ENCODE data around the gene HIC1. TPM values are rescaled to one million over a fixed set of nuclear protein-coding genes. Genes with fewer than 3 reads are reported as not detected.

HIC1 gene
- total RNA-seq, 1 donor from 2014 or later = 19.0 TPM

DNA sequence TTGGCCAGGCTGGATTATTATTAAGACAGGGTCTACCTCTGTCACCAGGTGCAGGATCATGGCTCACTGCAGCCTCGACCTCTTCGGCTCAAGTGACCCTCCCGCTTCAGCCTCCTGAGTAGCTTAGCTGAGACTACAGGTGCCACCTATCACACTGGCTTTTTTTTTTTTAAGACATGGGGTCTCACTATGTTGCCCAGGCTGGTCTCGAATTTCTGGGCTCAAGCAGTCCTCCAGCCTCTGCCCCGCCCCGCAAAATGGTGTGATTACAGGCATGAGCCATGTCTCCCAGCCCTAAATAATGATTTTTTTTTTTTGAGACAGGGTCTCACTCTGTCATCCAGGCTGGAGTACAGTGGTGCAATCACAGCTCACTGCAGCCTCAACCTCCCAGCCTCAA lies 7.3 kb upstream of the HIC1 start:
- no peak for DNase-seq (ENCODE audit: low spot score)

DNA sequence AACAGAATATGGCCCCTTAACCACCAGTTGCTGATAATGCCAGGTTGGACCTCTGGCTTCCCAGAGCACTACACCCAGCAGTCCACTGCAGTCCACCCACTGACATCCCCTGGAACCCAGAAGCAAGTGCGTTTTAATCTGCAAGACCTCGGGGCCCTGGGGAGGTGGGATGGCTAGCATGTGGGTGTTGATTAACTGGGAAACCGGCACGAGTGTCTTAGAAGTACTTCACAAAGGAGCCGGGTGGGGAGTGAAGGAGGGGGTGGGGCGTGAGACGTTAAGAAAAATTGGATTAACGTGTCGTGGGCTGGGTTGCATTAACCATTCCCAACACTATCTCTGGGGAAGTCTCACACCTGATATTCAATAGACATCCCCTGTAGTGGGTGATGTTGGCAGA lies 6.1 kb upstream of the HIC1 start:
- DNase-seq (ENCODE audit: low spot score) = no peak

DNA sequence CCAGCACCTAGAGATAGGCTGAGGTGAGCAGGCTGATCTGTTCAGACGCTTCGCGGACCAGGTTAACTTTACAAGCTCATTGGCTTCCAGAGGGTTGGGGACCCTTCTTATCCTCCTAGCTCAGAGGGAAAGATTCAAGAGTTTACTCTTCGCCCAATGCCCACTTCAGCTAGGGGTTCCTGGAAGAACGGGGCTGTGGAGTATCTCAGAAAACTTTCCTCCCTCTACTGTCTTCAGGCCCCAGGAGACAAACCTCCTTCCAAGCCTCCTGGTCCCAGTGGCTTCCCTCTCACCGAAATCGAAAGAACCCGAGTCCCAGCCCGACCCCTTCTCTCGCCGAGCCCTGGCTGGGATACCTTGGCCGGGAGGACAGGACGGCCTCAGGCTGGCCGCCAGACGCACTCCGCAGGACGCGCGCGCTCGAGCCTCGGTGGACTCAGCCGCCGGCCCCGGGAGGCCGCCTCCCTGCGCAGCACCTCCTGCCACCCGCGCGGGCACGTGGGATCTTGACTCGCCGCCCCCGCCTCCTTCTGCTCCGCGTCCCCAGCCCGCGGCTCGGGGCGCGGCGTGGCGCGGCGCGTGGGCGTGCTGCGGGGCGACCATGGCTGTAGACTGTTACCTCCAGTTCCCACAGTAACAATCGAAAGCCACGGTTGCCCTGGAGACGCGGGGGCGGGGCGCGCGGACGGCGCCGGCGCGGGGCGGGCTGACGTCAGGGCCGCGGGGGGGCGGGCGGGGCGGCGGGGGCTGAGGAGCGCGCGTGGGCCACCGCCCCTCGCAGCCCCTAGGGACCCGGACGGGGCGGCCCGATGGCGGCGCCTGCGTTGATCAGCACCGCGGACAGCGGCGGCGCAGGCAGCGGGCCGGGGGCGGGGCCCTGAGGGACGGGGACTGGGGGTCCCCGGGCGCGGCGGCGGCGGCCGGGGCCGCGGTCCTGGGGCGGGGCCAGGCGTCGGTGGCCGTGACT lies 5.3 kb upstream of the HIC1 start:
- peak; percentile 79 for DNase-seq (ENCODE audit: low spot score)

DNA sequence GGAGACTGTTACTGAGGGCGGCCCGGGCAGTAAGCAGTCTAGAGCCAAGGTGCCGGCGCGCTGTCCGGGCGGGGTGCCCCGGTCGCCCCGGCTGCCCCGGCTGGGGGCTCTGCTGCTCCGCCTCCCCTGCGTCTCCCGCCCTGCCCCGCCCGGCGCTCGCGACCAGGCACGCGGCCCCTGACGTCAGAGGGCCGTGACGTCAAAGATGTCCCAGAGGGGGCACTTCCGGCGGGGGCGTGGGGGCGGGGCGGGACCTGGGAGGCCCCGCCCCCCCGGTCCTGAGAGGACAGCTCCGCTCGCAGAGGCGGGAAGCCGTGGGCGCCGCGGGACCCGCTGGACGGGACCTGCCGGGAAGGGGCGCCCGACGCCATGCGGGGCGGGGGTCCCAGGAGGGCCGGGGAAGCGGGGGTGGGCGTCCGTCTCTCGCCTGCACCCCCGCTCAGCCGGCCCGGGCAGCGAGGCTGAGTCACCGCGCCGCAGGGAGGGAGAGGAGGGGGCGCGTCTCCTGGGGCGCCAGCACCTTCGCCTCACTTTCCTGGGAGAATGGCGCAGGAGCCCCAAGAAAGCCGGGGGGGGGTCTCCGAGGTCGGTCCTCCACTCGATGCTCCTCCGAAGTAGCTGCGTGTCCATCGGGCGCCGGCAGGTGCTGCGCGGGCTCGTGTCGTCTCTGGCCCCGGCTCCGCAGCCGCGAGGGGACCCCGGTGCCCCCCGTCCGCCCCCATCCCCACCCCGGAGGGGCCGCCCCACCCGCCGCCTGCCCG lies 4.4 kb upstream of the HIC1 start:
- DNase-seq (ENCODE audit: low spot score) = peak; percentile 47

DNA sequence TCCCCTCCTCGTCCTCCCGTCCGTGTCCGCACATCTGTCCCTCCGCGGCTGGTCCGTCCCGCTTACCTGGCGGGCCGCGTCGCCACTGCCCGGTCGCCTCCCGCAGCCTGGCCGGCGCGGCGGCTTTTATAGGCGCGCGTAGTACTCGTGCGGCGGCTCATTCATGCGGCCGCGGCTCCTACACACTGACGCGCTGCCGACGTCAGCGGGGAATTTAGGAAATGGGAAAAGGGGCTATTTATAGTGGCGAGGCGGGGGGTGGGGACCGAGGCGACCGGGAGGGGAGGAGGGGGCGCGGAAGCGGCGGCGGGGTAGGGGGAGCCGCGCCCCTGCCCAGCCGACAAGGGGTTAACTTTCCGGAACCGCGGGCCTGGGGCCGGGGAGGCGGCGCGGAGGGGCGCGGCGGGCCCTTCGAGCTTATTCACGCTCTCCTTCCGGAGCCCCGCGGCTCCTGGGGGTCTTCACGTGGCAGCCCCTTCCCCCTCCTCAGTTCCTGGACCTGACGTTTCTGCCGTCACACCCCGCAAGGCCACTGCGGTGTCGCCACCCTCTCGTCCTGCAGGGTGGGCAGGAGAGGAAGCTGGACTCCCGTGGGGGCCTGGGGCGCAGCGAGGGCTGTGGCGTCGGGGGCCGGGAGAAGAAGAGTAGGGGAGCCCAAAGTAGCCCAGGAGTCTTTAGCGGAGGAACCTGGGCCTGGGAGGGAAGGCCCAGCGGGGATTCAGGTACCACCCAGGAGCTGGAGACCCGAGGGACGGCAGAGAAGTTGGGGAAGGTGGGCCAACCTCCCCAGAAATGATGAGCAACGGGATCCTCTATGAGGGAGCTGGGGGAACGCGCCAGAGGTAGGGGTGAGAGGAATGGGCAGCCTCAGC lies 3.6 kb upstream of the HIC1 start:
- DNase-seq (ENCODE audit: low spot score) = no peak

DNA sequence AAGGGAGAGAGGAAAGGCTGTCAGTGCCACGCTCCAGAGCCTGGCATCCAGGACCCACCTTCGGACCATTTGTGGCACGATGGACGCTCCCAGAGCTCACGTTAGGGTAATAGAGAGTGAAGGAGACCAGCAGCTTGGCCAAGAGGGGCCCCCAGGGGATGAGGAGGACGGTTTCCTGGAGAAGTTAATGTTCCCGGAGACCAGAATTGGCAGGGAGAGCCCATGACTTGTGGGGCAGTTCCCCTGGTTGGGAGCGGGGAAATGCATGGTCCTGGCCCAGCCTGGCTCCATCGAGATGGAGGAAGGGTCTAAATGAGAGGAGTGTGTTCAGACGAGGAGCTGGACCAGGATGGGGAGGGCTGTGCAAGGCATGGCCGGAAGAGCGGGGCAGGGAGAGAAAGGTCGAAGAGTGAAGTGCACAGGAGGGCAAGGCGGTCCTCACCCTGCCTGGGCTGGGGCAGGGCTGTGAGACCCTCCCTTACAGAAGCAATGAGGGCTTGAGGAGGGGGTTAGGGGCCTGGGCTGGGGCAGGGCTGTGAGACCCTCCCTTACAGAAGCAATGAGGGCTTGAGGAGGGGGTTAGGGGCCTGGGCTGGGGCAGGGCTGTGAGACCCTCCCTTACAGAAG lies 2.9 kb upstream of the HIC1 start:
- no peak for DNase-seq (ENCODE audit: low spot score)

DNA sequence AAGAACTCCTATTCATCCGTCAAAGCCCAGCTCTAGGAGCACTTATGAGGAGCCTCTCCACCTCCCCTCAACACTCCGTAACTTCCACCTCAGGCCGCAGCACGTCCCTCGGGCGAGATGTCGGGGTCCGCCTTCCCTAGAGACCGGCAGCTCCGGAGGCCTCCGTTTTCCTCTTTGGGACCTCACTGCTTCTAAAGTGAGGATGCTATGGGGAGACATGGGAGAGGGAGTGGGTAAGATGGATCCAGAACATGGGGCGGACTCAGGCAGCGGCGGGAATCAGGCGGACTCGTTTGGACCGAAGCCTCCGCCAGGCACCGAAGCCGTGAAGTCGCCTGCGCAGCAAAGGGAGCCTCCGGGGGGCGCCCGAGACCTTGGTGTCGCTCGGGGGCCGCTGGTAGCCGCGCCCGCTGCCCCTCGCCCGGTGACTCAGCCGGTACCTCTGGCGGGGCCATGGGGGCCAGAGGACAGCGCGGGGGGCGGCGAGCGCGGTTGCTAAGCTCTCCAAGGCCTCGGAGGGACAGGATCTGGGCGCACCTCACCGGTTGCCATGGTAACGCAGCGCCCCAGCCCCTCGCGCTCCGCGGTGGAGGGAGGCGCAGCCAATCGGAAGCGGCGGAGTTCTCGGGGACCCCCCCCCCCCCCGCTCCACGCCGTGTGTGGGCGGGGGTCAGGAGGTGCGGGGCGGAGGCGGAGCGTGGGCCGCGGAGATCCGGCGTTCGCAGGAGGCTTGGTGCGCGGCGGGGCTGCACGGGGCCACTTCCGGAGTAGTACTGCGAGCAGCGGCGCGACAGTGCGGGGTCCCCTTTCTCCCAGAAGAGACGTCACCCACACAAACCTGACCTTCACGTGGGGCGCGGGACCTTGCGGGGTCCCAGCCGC lies 1.3 kb upstream of the HIC1 start:
- DNase-seq (ENCODE audit: low spot score) = peak; percentile 71

DNA sequence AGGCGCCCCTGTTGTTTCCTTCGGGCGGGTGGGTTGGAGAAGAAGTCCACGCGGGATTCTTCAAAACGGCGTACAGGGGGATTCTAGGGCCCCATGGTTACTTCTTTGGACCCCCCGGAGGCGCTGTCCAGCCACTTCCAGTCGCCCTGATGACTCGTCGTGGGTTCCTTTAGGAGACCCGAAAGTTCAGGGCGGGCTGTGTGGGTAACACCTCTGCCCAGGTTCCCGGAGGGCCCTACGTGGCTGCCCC lies 716 bp upstream of the HIC1 start:
- DNase-seq (ENCODE audit: low spot score) = no peak

DNA sequence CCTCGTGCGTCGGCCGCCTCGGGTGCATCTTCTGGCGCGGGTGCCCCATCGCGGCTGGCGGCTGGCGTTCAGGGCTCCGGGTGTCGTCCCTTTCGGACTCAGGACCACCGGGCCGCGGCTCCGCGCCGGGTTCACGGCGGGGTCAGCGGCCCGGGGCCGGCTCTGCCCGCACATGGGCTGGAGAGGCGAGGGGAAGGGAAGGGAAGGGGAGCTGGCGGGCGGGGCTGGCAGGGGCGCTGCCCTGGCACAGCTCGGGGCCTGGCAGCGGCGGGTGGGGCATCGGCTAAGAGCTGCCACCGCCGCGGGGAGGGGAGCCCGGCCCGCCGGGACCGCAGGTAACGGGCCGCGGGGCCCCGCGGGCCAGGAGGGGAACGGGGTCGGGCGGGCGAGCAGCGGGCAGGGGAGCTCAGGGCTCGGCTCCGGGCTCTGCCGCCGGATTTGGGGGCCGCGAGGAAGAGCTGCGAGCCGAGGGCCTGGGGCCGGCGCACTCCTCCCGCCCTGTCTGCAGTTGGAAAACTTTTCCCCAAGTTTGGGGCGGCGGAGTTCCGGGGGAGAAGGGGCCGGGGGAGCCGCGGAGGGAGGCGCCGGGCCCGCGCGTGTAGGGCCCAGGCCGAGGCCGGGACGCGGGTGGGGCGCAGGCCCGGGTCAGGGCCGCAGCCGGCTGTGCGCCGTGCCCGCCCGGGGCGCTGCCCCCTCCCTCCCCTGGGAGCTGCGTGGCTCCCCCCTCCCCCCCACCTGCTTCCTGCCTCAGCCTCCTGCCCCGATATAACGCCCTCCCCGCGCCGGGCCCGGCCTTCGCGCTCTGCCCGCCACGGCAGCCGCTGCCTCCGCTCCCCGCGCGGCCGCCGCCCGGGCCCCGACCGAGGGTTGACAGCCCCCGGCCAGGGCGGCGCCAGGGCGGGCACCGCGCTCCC lies 646 bp downstream of the HIC1 start:
- DNase-seq (ENCODE audit: low spot score) = no peak

DNA sequence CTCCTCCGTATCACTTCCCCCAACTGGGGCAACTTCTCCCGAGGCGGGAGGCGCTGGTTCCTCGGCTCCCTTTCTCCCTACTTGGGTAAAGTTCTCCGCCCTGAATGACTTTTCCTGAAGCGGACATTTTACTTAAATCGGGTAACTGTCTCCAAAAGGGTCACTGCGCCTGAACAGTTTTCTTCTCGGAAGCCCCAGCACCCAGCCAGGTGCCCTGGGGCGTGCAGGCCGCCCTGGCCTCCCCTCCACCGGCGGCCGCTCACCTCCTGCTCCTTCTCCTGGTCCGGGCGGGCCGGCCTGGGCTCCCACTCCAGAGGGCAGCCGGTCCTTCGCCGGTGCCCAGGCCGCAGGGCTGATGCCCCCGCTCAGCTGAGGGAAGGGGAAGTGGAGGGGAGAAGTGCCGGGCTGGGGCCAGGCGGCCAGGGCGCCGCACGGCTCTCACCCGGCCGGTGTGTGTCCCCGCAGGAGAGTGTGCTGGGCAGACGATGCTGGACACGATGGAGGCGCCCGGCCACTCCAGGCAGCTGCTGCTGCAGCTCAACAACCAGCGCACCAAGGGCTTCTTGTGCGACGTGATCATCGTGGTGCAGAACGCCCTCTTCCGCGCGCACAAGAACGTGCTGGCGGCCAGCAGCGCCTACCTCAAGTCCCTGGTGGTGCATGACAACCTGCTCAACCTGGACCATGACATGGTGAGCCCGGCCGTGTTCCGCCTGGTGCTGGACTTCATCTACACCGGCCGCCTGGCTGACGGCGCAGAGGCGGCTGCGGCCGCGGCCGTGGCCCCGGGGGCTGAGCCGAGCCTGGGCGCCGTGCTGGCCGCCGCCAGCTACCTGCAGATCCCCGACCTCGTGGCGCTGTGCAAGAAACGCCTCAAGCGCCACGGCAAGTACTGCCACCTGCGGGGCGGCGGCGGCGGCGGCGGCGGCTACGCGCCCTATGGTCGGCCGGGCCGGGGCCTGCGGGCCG lies 1.6 kb downstream of the HIC1 start:
- no peak for DNase-seq (ENCODE audit: low spot score)

DNA sequence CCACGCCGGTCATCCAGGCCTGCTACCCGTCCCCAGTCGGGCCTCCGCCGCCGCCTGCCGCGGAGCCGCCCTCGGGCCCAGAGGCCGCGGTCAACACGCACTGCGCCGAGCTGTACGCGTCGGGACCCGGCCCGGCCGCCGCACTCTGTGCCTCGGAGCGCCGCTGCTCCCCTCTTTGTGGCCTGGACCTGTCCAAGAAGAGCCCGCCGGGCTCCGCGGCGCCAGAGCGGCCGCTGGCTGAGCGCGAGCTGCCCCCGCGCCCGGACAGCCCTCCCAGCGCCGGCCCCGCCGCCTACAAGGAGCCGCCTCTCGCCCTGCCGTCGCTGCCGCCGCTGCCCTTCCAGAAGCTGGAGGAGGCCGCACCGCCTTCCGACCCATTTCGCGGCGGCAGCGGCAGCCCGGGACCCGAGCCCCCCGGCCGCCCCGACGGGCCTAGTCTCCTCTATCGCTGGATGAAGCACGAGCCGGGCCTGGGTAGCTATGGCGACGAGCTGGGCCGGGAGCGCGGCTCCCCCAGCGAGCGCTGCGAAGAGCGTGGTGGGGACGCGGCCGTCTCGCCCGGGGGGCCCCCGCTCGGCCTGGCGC lies 2.4 kb downstream of the HIC1 start:
- DNase-seq (ENCODE audit: low spot score) = no peak

DNA sequence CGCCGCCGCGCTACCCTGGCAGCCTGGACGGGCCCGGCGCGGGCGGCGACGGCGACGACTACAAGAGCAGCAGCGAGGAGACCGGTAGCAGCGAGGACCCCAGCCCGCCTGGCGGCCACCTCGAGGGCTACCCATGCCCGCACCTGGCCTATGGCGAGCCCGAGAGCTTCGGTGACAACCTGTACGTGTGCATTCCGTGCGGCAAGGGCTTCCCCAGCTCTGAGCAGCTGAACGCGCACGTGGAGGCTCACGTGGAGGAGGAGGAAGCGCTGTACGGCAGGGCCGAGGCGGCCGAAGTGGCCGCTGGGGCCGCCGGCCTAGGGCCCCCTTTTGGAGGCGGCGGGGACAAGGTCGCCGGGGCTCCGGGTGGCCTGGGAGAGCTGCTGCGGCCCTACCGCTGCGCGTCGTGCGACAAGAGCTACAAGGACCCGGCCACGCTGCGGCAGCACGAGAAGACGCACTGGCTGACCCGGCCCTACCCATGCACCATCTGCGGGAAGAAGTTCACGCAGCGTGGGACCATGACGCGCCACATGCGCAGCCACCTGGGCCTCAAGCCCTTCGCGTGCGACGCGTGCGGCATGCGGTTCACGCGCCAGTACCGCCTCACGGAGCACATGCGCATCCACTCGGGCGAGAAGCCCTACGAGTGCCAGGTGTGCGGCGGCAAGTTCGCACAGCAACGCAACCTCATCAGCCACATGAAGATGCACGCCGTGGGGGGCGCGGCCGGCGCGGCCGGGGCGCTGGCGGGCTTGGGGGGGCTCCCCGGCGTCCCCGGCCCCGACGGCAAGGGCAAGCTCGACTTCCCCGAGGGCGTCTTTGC lies 3.1 kb downstream of the HIC1 start:
- DNase-seq (ENCODE audit: low spot score) = no peak

DNA sequence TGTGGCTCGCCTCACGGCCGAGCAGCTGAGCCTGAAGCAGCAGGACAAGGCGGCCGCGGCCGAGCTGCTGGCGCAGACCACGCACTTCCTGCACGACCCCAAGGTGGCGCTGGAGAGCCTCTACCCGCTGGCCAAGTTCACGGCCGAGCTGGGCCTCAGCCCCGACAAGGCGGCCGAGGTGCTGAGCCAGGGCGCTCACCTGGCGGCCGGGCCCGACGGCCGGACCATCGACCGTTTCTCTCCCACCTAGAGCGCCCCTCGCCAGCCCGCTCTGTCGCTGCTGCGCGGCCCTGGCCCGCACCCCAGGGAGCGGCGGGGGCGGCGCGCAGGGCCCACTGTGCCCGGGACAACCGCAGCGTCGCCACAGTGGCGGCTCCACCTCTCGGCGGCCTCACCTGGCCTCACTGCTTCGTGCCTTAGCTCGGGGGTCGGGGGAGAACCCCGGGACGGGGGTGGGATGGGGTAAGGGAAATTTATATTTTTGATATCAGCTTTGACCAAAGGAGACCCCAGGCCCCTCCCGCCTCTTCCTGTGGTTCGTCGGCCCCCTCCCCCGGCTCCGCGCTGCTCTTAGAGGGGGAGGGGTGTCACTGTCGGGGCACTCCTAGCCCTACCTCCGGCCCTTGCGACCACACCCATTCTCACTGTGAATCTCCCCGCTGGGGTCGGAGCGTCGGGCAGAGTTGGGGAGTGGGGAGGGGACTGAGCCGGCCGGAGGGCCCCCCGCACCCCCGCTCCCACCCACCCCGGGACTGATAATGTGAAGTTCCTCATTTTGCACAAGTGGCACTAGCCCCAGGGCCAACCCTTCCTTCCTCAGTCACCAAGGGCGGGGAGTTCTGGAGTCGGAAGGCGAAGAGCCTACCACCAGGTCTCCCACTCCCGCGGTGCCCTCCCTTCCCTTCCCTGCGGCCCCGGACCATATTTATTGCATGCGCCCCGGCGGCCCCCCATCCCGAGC lies 4.0 kb downstream of the HIC1 start:
- no peak for DNase-seq (ENCODE audit: low spot score)

DNA sequence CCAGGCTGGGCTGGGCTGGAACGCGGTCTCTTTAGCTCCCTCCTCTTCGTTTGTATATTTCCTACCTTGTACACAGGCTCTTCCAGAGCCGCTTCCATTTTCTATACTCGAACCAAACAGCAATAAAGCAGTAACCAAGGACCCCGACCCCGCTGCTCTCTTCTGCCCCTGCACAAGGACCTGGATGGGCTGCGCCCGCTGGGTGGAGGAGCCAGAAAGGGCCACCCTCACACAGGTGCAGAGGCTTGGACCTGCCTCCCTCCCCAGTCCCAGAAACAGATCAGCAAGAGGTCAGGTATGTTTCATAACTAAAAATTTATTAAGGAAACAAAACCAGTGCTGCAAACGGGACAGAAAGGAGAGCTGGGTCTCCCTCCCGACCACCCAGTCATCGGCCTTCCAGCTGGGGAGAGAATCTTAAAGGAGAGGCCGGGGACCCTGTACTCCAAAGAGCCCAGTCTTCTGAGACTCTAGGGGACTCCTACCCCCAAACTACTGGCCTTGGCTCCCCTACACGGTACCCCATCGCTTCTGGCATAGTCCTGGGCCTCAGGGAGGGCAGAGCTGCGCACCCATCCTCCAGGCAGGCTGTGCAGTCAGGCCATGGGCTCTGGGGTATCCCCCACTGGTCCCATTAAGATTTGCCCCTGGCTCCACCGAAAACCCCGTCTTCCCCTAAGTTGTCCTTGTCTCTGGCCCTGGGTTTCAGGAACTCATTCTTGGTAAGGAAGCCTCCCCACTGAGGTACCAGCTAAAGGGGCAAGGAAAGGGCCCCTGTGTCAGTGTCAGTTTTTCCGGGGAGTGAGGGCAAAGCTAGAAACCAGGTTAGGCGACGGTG lies 4.9 kb downstream of the HIC1 start:
- DNase-seq (ENCODE audit: low spot score) = no peak

DNA sequence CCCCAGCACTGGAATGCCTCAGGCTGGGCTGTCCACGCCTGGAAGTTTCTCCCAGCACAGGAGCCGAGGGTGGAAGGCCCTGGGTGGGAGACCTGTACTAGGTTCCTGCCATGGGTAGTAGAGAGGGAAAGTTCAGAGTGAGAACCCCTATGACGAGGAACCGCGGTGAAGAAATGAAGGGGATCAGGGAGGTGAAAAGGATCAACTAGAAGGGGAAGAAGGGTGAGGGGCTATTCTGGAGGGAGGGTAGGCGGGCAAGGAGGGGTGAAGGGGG lies 5.4 kb downstream of the HIC1 start:
- no peak for DNase-seq (ENCODE audit: low spot score)

Measured in umbilical cord (tissue), 2 donors.